Thoracic aorta (tissue), 2 donors: ENCODE data around the gene CLCN4. TPM values are rescaled to one million over a fixed set of nuclear protein-coding genes. Genes with fewer than 3 reads are reported as not detected.

Experiments used
- ATAC-seq: fragments of 150-250 bp; one replicate; pipeline ENCODE4 v1.8.0; 2017; ENCODE audit warnings: low read depth; ENCODE audit not compliant: insufficient number of reproducible peaks, low FRiP score
- DNase-seq: peaks from one replicate; pipeline ENCODE4 v3.0.0-alpha.2; 2020; ENCODE audit warnings: low spot score
- H3K27ac ChIP-seq, 2 donors: fragments of 200-600 bp; sonication (generic); 1 replicate in 1 of 2; 2 replicates in 1 of 2; pipeline ENCODE4 v1.5.1; 2016; ENCODE audit warnings: mild to moderate bottlenecking in 2 of 2, moderate library complexity in 2 of 2
- H3K27me3 ChIP-seq: fragments of 200-600 bp; sonication (generic); replicated peaks from 2 replicates; pipeline ENCODE4 v1.6.0; 2016; ENCODE audit warnings: mild to moderate bottlenecking; ENCODE audit not compliant: insufficient read depth
- H3K36me3 ChIP-seq: fragments of 200-600 bp; sonication (generic); one replicate; pipeline ENCODE4 v1.5.1; 2016
- H3K4me1 ChIP-seq, 2 donors: fragments of 200-600 bp; sonication (generic); 1 replicate in 1 of 2; 2 replicates in 1 of 2; pipeline versions ENCODE4 v1.5.1 to v1.6.0; 2016; ENCODE audit warnings: low read depth in 2 of 2, mild to moderate bottlenecking in 1 of 2; ENCODE audit not compliant: control insufficient read depth in 1 of 2
- H3K4me3 ChIP-seq: fragments of 200-600 bp; sonication (generic); 2 replicates; pipeline ENCODE4 v1.5.1; 2016; ENCODE audit warnings: mild to moderate bottlenecking
- H3K9me3 ChIP-seq: fragments of 200-600 bp; sonication (generic); 2 replicates; pipeline ENCODE4 v1.5.1; 2016
- CTCF ChIP-seq: fragments of 200-600 bp; sonication (generic); IDR thresholded peaks from one replicate; pipeline ENCODE4 v1.5.1; 2019; ENCODE audit warnings: antibody characterized with exemption
- total RNA-seq, 2 donors: library from RNA; depleted of rRNA; stranded (reverse); fragments of >200 nt; gene quantifications; one replicate each; pipeline versions ENCODE4 v1.1.0 to v1.2.3, GENCODE V29; 2016

Gene CLCN4
- total RNA-seq, 2 donors from 2014 or later: 3.5 to 5.6 TPM

- TF ChIP-seq CTCF: no peak
- Histone ChIP-seq H3K9me3 (no peaks in the 10 kb centered on the region), H3K4me3 (no peak overlapping the region), H3K27ac (no peak overlapping the region), H3K27me3 (no peaks in the 10 kb centered on the region), H3K36me3 (no peaks in the 10 kb centered on the region), H3K4me1 (no peaks in the 10 kb centered on the region)
- no peak for DNase-seq
- no peak for ATAC-seq
Observed at GRCh38 chrX:10146346-10146745, 10.4 kb upstream of the CLCN4 start.

DNA sequence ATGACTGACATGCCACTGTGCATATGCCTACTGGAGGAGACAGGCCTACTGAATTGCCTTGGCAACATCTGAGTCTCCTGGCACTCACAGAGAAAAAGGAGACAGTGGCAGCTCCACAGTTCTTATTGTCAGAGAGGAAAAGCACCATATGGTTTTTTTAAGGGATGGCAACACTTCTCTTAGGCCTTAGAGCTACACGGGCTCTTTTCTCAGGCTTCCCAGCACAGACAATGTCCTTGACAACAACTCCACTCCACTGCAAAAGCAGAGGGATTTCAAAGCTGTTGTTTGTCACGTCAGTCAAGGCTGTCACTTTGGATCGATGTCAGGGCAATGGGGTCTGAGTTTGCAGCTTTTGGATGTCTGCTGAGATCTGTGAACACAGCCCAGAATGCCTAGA is 4.7 kb upstream of the CLCN4 start:
- H3K27me3 ChIP-seq: no peaks in the 10 kb centered on the region
- H3K27ac ChIP-seq: no peak overlapping the region
- no peak for TF ChIP-seq CTCF
- no peaks in the 10 kb centered on the region for H3K4me1 ChIP-seq
- H3K4me3 ChIP-seq: no peak overlapping the region
- H3K9me3 ChIP-seq: no peaks in the 10 kb centered on the region
- DNase-seq (no peak), ATAC-seq (no peak)
- H3K36me3 ChIP-seq: no peaks in the 10 kb centered on the region

GRCh38 chrX:10155137-10155536 is 1.6 kb upstream of the CLCN4 start:
- Histone ChIP-seq H3K36me3 (no peaks in the 10 kb centered on the region), H3K27me3 (no peaks in the 10 kb centered on the region), H3K27ac (no peak overlapping the region), H3K4me3 (no peak overlapping the region), H3K9me3 (no peaks in the 10 kb centered on the region), H3K4me1 (no peaks in the 10 kb centered on the region)
- ATAC-seq (no peak), DNase-seq (no peak)
- no peak for TF ChIP-seq CTCF

DNA sequence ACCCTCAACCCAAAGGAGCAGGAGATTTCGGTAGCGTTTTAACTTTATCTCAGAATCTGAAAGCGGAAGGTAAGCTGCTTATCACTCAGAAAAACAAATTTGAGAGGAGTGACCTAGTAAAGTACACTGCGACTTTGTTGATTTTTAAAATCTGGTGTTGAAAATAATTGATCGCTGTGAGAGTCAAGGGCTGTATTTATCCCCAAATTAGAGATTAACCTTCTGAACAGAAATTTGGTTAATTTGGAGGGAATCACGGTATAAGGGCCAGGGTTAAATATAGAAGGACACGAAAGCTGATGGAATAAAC is 212 bp downstream of the CLCN4 start:
- H3K27me3 ChIP-seq: no peaks in the 10 kb centered on the region
- peak overlapping the region; percentile 68 for H3K4me3 ChIP-seq
- DNase-seq: no peak
- H3K9me3 ChIP-seq: no peaks in the 10 kb centered on the region
- ATAC-seq: no peak
- no peaks in the 10 kb centered on the region for H3K4me1 ChIP-seq
- TF ChIP-seq CTCF: no peak
- peak overlapping the region in 1 of 2 donors; percentile 52 for H3K27ac ChIP-seq
- no peaks in the 10 kb centered on the region for H3K36me3 ChIP-seq

DNA sequence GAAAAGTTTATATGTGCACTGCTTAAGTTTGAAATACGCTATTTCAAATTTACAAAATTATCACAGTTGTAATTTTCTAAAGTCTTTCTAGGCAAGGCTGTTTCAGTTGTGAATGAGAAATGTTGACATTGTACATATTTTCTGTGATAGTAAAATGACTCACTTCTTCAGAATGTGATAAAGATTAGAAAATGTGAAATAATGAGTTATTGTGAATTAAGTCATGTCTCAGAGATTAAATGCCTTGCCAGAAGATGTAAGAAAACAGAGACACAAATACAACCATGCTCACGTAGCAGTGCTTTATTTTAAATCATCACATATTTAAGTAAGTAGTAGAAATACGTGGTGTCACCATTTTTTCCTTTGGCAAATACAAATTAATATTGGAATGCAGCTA is 768 bp downstream of the CLCN4 start:
- H3K27ac ChIP-seq: peak overlapping the region in 1 of 2 donors; percentile 52
- ATAC-seq: no peak

More for the DNA sequence above, 768 bp downstream of the CLCN4 start:
- Histone ChIP-seq H3K4me3 (peak overlapping the region; percentile 68), H3K27me3 (no peaks in the 10 kb centered on the region), H3K4me1 (no peaks in the 10 kb centered on the region), H3K9me3 (no peaks in the 10 kb centered on the region), H3K36me3 (no peaks in the 10 kb centered on the region)
- no peak for TF ChIP-seq CTCF
- DNase-seq: no peak
